ENCODE data around the gene HIPK3. TPM values are rescaled to one million over a fixed set of nuclear protein-coding genes. Genes with fewer than 3 reads are reported as not detected.
A peak's percentile ranks its signal among the peaks of the same experiment; 100 is the strongest.
"Not testable (repeated sequence)": the region's sequence is repeated elsewhere in the genome, so short reads cannot be mapped to it uniquely, and the experiment has no call there.

The HIPK3 gene
- total RNA-seq, 1 donor from 2014 or later, result 166 TPM

DNA sequence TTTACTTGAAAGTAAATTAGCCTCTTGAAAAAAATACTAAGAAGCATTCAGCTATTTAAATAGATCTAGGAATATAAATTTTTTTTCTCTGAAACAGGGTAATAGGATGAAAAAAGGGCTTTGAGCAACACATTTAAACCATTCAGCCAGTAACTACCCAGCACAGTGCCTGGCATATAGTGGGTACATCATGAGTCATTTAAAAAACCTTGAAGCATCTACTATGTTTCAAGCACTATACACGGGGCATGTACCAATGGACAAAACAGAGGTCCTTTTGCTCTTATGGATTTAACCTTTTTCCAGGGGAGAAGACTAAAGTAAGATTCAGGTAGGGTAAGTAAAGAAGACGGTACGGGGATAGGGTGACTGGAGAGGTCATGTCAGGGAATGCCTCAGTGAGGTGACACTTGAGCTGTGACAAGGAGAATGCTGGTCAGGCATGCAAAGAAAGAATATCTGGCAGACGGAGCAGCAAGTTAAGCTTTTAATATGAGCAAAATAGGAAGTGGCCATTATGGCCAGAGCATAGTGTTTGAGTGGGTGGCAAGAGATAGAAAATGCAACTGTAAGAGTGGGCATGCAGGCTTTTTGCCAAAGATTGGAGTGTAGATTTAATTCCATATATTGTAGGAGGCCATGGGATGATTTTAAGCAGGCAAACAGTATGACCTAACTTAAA lies 101.1 kb downstream of the HIPK3 start:
- no peaks in the 10 kb centered on the region for H3K27me3 ChIP-seq
- peaks cover 0 to 18% of the 10 kb centered on the region in 2 donors for H3K36me3 ChIP-seq
- intact Hi-C loops (cut with DNase I), result no loop called here
- DNase-seq (ENCODE audit: extremely low spot score in 2 of 2), result no peak
- no peak overlapping the region for H3K4me3 ChIP-seq
- no peaks in the 10 kb centered on the region for H3K4me1 ChIP-seq
- no peak overlapping the region for H3K27ac ChIP-seq
- H3K9me3 ChIP-seq, result no peaks in the 10 kb centered on the region
- TF ChIP-seq, protein P1, sequence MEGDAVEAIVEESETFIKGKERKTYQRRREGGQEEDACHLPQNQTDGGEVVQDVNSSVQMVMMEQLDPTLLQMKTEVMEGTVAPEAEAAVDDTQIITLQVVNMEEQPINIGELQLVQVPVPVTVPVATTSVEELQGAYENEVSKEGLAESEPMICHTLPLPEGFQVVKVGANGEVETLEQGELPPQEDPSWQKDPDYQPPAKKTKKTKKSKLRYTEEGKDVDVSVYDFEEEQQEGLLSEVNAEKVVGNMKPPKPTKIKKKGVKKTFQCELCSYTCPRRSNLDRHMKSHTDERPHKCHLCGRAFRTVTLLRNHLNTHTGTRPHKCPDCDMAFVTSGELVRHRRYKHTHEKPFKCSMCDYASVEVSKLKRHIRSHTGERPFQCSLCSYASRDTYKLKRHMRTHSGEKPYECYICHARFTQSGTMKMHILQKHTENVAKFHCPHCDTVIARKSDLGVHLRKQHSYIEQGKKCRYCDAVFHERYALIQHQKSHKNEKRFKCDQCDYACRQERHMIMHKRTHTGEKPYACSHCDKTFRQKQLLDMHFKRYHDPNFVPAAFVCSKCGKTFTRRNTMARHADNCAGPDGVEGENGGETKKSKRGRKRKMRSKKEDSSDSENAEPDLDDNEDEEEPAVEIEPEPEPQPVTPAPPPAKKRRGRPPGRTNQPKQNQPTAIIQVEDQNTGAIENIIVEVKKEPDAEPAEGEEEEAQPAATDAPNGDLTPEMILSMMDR (IDR thresholded peaks at IDR 0.05), result no peak
- no peak for TF ChIP-seq POLR2A (IDR thresholded peaks at IDR 0.05)
- no peak for TF ChIP-seq POLR2AphosphoS5 (IDR thresholded peaks at IDR 0.05; ENCODE audit: insufficient read depth in 1 of 2, low read depth in 1 of 2)

- intact Hi-C loops (cut with DNase I), result loop anchor here (5.0 kb wide), 1 partner anchor 327 kb away; no protein-coding TSS in a partner anchor
- no peak for DNase-seq (ENCODE audit: extremely low spot score in 2 of 2)
- no peaks in the 10 kb centered on the region for H3K27me3 ChIP-seq
- H3K27ac ChIP-seq, result no peak overlapping the region
- H3K9me3 ChIP-seq, result no peaks in the 10 kb centered on the region
- H3K4me1 ChIP-seq, result no peaks in the 10 kb centered on the region
- TF ChIP-seq, protein P1 (IDR thresholded peaks at IDR 0.05), result no peak
- TF ChIP-seq POLR2AphosphoS5 (IDR thresholded peaks at IDR 0.05; ENCODE audit: insufficient read depth in 1 of 2, low read depth in 1 of 2) (no peak), POLR2A (IDR thresholded peaks at IDR 0.05) (no peak)
- no peaks in the 10 kb centered on the region for H3K36me3 ChIP-seq
- no peak overlapping the region for H3K4me3 ChIP-seq
These were observed 103.5 kb downstream of the HIPK3 start for GRCh38 chr11:33360642-33361041.

- H3K4me1 ChIP-seq, result no peaks in the 10 kb centered on the region
- no peak for DNase-seq (ENCODE audit: extremely low spot score in 2 of 2)
- no peaks in the 10 kb centered on the region for H3K36me3 ChIP-seq
- intact Hi-C loops (cut with DNase I), result loop anchor here (5.0 kb wide), 1 partner anchor 325 kb away; no protein-coding TSS in a partner anchor
- no peaks in the 10 kb centered on the region for H3K9me3 ChIP-seq
- no peak overlapping the region for H3K4me3 ChIP-seq
- no peak overlapping the region for H3K27ac ChIP-seq
- no peak for TF ChIP-seq POLR2A (IDR thresholded peaks at IDR 0.05)
- TF ChIP-seq, protein P1 (IDR thresholded peaks at IDR 0.05), result peak; percentile 60 to 77 (median 77)
- H3K27me3 ChIP-seq, result no peaks in the 10 kb centered on the region
These were observed 105.1 kb downstream of the HIPK3 start for GRCh38 chr11:33362051-33362910.

DNA sequence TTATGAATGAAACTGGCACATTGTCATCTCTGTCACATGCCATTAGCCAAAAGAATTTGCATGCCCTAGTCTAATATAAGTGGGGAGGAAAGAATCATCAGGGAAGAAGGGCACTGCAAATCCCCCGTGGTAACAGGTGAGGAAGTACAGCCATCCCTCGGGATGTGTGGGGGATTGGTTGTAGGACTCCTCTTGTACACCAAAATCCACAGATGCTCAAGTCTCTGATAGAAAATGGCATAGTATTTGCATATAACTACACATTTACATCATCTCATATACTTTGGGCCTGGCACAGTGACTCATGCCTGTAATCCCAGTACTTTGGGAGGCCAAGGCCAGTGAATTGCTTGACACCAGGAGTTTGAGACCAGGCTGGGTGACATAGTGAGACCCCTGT lies 109.7 kb downstream of the HIPK3 start:
- Histone ChIP-seq H3K4me1 (no peaks in the 10 kb centered on the region), H3K27me3 (no peaks in the 10 kb centered on the region), H3K36me3 (no peaks in the 10 kb centered on the region), H3K9me3 (no peaks in the 10 kb centered on the region), H3K4me3 (no peak overlapping the region), H3K27ac (no peak overlapping the region)
- DNase-seq (ENCODE audit: extremely low spot score in 2 of 2), result no peak
- intact Hi-C loops (cut with DNase I), result no loop called here
- TF ChIP-seq POLR2A (IDR thresholded peaks at IDR 0.05) (no peak), POLR2AphosphoS5 (IDR thresholded peaks at IDR 0.05; ENCODE audit: insufficient read depth in 1 of 2, low read depth in 1 of 2) (no peak)
- TF ChIP-seq, protein P1 (IDR thresholded peaks at IDR 0.05), result no peak

- intact Hi-C loops (cut with DNase I); H3K4me1 ChIP-seq; H3K4me3 ChIP-seq; H3K36me3 ChIP-seq; DNase-seq (ENCODE audit: extremely low spot score in 2 of 2); H3K9me3 ChIP-seq; H3K27me3 ChIP-seq; H3K27ac ChIP-seq: not testable (repeated sequence)
These were observed 111.3 kb downstream of the HIPK3 start for GRCh38 chr11:33368475-33368874.

Measured in vagina (tissue), 2 donors.